Mammary epithelial cell (primary cell): ENCODE measurements around the gene KIF1C.

Experiments
- CTCF ChIP-seq, 2 donors: IDR thresholded peaks in 1 of 2; conservative IDR thresholded peaks in 1 of 2; 2 replicates each; pipeline ENCODE4 v1.5.1; 2011 to 2012; ENCODE audit warnings: inconsistent platforms in 2 of 2, low read length in 2 of 2, mild to moderate bottlenecking in 2 of 2, control low read depth in 1 of 2, low read depth in 1 of 2; ENCODE audit not compliant: insufficient read depth in 1 of 2; ENCODE audit errors: extremely low read depth in 1 of 2
- EZH2 ChIP-seq: IDR thresholded peaks from 2 replicates; pipeline ENCODE4 v1.6.1; 2012; ENCODE audit warnings: low read length, inconsistent platforms, borderline replicate concordance

GRCh38 chr17:5077781-5078105, 80.0 kb downstream of the KIF1C start:
- TF ChIP-seq CTCF (conservative IDR thresholded peaks at IDR 0.05 in 1 of 2, IDR thresholded peaks at IDR 0.05 in 1 of 2; ENCODE audit: extremely low read depth in 1 of 2, insufficient read depth in 1 of 2, low read depth in 1 of 2, low read length in 2 of 2) = no peak
- TF ChIP-seq EZH2 = no peak
